Uterus (tissue), 2 donors: ENCODE measurements around the gene PLEKHG7.

ENCODE experiments used
- POLR2A ChIP-seq, 2 donors: fragments of 450-650 bp; IDR thresholded peaks; one replicate each; pipeline ENCODE4 v1.6.1; 2016; ENCODE audit warnings: antibody characterized with exemption in 2 of 2, mild to moderate bottlenecking in 1 of 2, moderate library complexity in 1 of 2
- TF ChIP-seq, protein P1 (sequence below), 4 experiments: fragments of 200-600 bp in 2 of 4; fragments of 450-650 bp in 2 of 4; sonication (generic) in 2 of 4; IDR thresholded peaks; one replicate each; pipeline ENCODE4 v1.5.1; 2016 to 2019; ENCODE audit warnings: antibody characterized with exemption in 4 of 4, mild to moderate bottlenecking in 2 of 4, moderate library complexity in 1 of 4

DNA sequence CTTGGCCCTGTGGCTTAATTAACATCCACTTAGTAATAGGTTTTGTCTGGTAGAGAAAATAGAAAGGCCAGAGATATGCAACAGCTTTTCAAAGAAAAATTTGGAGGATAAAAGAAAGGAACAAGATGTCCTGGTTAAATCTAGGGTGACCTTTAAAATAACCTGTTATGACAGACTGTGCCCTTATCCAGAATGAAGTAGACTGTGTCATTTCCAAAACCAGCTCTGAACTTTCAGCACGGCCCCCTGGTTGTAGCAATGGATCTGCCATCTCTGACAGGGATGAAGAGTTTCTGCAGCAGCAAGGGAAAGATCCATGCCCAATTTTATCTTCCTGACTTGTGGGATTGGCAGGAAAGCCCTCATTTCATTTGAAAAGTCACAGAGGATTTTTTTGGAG, 5.1 kb downstream of the PLEKHG7 start:
- TF ChIP-seq, protein P1, sequence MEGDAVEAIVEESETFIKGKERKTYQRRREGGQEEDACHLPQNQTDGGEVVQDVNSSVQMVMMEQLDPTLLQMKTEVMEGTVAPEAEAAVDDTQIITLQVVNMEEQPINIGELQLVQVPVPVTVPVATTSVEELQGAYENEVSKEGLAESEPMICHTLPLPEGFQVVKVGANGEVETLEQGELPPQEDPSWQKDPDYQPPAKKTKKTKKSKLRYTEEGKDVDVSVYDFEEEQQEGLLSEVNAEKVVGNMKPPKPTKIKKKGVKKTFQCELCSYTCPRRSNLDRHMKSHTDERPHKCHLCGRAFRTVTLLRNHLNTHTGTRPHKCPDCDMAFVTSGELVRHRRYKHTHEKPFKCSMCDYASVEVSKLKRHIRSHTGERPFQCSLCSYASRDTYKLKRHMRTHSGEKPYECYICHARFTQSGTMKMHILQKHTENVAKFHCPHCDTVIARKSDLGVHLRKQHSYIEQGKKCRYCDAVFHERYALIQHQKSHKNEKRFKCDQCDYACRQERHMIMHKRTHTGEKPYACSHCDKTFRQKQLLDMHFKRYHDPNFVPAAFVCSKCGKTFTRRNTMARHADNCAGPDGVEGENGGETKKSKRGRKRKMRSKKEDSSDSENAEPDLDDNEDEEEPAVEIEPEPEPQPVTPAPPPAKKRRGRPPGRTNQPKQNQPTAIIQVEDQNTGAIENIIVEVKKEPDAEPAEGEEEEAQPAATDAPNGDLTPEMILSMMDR (IDR thresholded peaks at IDR 0.05): no peak
- TF ChIP-seq POLR2A (IDR thresholded peaks at IDR 0.05): no peak
